H1 (cell line): ENCODE measurements around the gene FGFBP1. TPM values are rescaled to one million over a fixed set of nuclear protein-coding genes. Genes with fewer than 3 reads are reported as not detected.

Experiments
- CTCF ChIA-PET: fragments of 300-600 bp; sonication (Branson Sonifier 250); formaldehyde crosslinking; loops from one replicate; lab custom pipeline; 2021; ENCODE audit not compliant: partially characterized antibody; lab: Charles Lee
- POLR2A ChIA-PET: fragments of 300-600 bp; sonication (Branson Sonifier 250); formaldehyde crosslinking; loops from one replicate; lab custom pipeline; 2021; ENCODE audit warnings: inconsistent platforms; ENCODE audit not compliant: partially characterized antibody; lab: Charles Lee
- DNase-seq, 2 experiments: peaks; one replicate each; pipeline versions ENCODE4 v3.0.0 to v3.0.0-alpha.2; 2010 to 2022; ENCODE audit warnings: low spot score in 2 of 2, low read depth in 1 of 2, mixed read lengths in 1 of 2
- FAIRE-seq: peaks from 2 replicates; lab custom pipeline; 2011; peaks lifted over from hg19 to GRCh38; lab: Jason Lieb, UNC
- H2AFZ ChIP-seq: 2 replicates; pipeline ENCODE4 v1.8.1; 2012; ENCODE audit warnings: low read length, inconsistent platforms
- H2AK5ac ChIP-seq: 2 replicates; pipeline ENCODE4 v1.6.1; 2013; ENCODE audit warnings: low read depth, low read length
- H2BK120ac ChIP-seq: replicated peaks from 2 replicates; pipeline ENCODE3; 2013; ENCODE audit warnings: low read depth, low read length, inconsistent platforms
- H2BK12ac ChIP-seq: 2 replicates; pipeline ENCODE4 v1.6.1; 2013; ENCODE audit warnings: low read depth, low read length
- H2BK15ac ChIP-seq: 2 replicates; pipeline ENCODE4 v1.6.1; 2013; ENCODE audit warnings: low read length
- H2BK20ac ChIP-seq: 2 replicates; pipeline ENCODE4 v1.6.1; 2013; ENCODE audit warnings: low read length
- H2BK5ac ChIP-seq: 2 replicates; pipeline ENCODE4 v1.6.1; 2013; ENCODE audit warnings: low read depth, low read length
- H3K14ac ChIP-seq: 2 replicates; pipeline ENCODE4 v1.6.1; 2013; ENCODE audit warnings: inconsistent platforms; ENCODE audit not compliant: insufficient read length
- H3K18ac ChIP-seq: 2 replicates; pipeline ENCODE4 v1.6.1; 2013; ENCODE audit warnings: low read length; ENCODE audit errors: extremely low read depth
- H3K23ac ChIP-seq: 2 replicates; pipeline ENCODE4 v1.6.1; 2013; ENCODE audit warnings: inconsistent platforms; ENCODE audit not compliant: insufficient read length
- H3K23me2 ChIP-seq: 2 replicates; pipeline ENCODE4 v1.6.1; 2013; ENCODE audit warnings: low read depth, low read length
- H3K27ac ChIP-seq: 2 replicates; pipeline ENCODE4 v1.6.1; 2011; ENCODE audit warnings: low read depth, low read length, inconsistent platforms
- H3K27me3 ChIP-seq, 4 experiments: replicated peaks in 1 of 4; 1 replicate in 1 of 4; 2 replicates in 3 of 4; pipeline versions ENCODE4 v1.6.1 to v1.8.1; 2011 to 2013; ENCODE audit warnings: low read length in 3 of 4, mild to moderate bottlenecking in 3 of 4, inconsistent platforms in 2 of 4, mixed read lengths in 2 of 4, moderate library complexity in 1 of 4; ENCODE audit not compliant: control insufficient read depth in 3 of 4, insufficient read depth in 3 of 4; ENCODE audit errors: extremely low read depth in 1 of 4
- H3K36me3 ChIP-seq, 4 experiments: 2 replicates each; pipeline versions ENCODE4 v1.6.1 to v1.8.1; 2011 to 2013; ENCODE audit warnings: mild to moderate bottlenecking in 4 of 4, low read length in 3 of 4, moderate library complexity in 2 of 4, control low read depth in 1 of 4, inconsistent platforms in 1 of 4; ENCODE audit not compliant: insufficient read depth in 4 of 4, control insufficient read depth in 2 of 4
- H3K4ac ChIP-seq: replicated peaks from 2 replicates; pipeline ENCODE3; 2013; ENCODE audit warnings: low read length, low read depth, mixed read lengths, inconsistent platforms; ENCODE audit not compliant: insufficient read length
- H3K4me1 ChIP-seq, 4 experiments: replicated peaks in 1 of 4; 1 replicate in 1 of 4; 2 replicates in 3 of 4; pipeline versions ENCODE4 v1.6.1 to v1.8.1; 2011 to 2013; ENCODE audit warnings: low read length in 3 of 4, inconsistent platforms in 2 of 4, mixed read lengths in 1 of 4; ENCODE audit not compliant: insufficient read depth in 4 of 4, control insufficient read depth in 3 of 4
- H3K4me2 ChIP-seq, 2 experiments: 2 replicates each; pipeline versions ENCODE4 v1.6.1 to v1.8.1; 2011 to 2013; ENCODE audit warnings: low read depth in 2 of 2, low read length in 2 of 2, control low read depth in 1 of 2, inconsistent platforms in 1 of 2, mild to moderate bottlenecking in 1 of 2; ENCODE audit not compliant: insufficient read depth in 1 of 2
- H3K4me3 ChIP-seq, 4 experiments: fragments of 200-600, 300-600 bp in 1 of 4; sonication (generic), shearing (Covaris generic), sonication (Bioruptor Twin) in 1 of 4; 2 replicates each; pipeline versions ENCODE4 v1.5.1 to v1.8.1; 2011 to 2016; ENCODE audit warnings: low read length in 4 of 4, low read depth in 3 of 4, control low read depth in 2 of 4, inconsistent platforms in 2 of 4, mild to moderate bottlenecking in 2 of 4, mixed read lengths in 1 of 4, moderate library complexity in 1 of 4; ENCODE audit not compliant: insufficient read depth in 2 of 4; ENCODE audit errors: extremely low read depth in 1 of 4
- H3K56ac ChIP-seq: replicated peaks from 2 replicates; pipeline ENCODE3; 2013; ENCODE audit warnings: low read depth, mild to moderate bottlenecking, mixed read lengths, low read length, inconsistent platforms; ENCODE audit not compliant: insufficient read length
- H3K79me1 ChIP-seq: 2 replicates; pipeline ENCODE4 v1.6.1; 2013; ENCODE audit warnings: low read depth, low read length, control low read depth
- H3K79me2 ChIP-seq, 2 experiments: 2 replicates each; pipeline versions ENCODE4 v1.6.1 to v1.8.1; 2012 to 2013; ENCODE audit warnings: low read length in 2 of 2, mild to moderate bottlenecking in 2 of 2, inconsistent platforms in 1 of 2; ENCODE audit not compliant: insufficient read depth in 2 of 2, control insufficient read depth in 1 of 2
- H3K9ac ChIP-seq, 4 experiments: replicated peaks in 1 of 4; 1 replicate in 1 of 4; 2 replicates in 3 of 4; pipeline versions ENCODE4 v1.6.1 to v1.8.1; 2011 to 2013; ENCODE audit warnings: low read depth in 3 of 4, low read length in 3 of 4, control low read depth in 2 of 4, mild to moderate bottlenecking in 2 of 4, moderate library complexity in 2 of 4, inconsistent platforms in 1 of 4; ENCODE audit errors: extremely low read depth in 1 of 4
- H3K9me3 ChIP-seq, 2 experiments: 2 replicates each; pipeline versions ENCODE4 v1.6.1 to v1.8.1; 2012 to 2013; ENCODE audit warnings: mild to moderate bottlenecking in 2 of 2, moderate library complexity in 2 of 2, control low read depth in 1 of 2, inconsistent platforms in 1 of 2, low read depth in 1 of 2, low read length in 1 of 2, mixed read lengths in 1 of 2; ENCODE audit not compliant: insufficient read depth in 2 of 2
- H4K20me1 ChIP-seq, 2 experiments: replicated peaks in 1 of 2; 2 replicates each; pipeline versions ENCODE3 to v1.8.1; 2011 to 2013; ENCODE audit warnings: inconsistent platforms in 2 of 2, low read length in 2 of 2, mild to moderate bottlenecking in 1 of 2; ENCODE audit not compliant: insufficient read depth in 2 of 2, control insufficient read depth in 1 of 2
- H4K5ac ChIP-seq: 2 replicates; pipeline ENCODE4 v1.6.1; 2013; ENCODE audit warnings: low read length, low read depth, mixed read lengths, inconsistent platforms; ENCODE audit not compliant: insufficient read length
- H4K8ac ChIP-seq: 2 replicates; pipeline ENCODE4 v1.8.0; 2013; ENCODE audit warnings: mild to moderate bottlenecking, moderate library complexity, low read length, inconsistent platforms; ENCODE audit not compliant: insufficient read depth; ENCODE audit errors: extremely low read depth
- H4K91ac ChIP-seq: replicated peaks from 2 replicates; pipeline ENCODE3; 2013; ENCODE audit warnings: low read length, mixed read lengths, inconsistent platforms; ENCODE audit not compliant: insufficient read length
- CHD1 ChIP-seq: IDR thresholded peaks from 2 replicates; pipeline ENCODE4 v1.6.1; 2012; ENCODE audit warnings: low read depth, low read length, improper control_type of control experiment
- CHD2 ChIP-seq: IDR thresholded peaks from 2 replicates; pipeline ENCODE4 v1.6.1; 2012; ENCODE audit warnings: low read length, improper control_type of control experiment
- FOSL1 ChIP-seq: IDR thresholded peaks from 2 replicates; pipeline ENCODE4 v1.6.1; 2011; ENCODE audit warnings: mild to moderate bottlenecking, low read depth, low read length, moderate library complexity; ENCODE audit not compliant: insufficient read depth
- JUND ChIP-seq: IDR thresholded peaks from 2 replicates; pipeline ENCODE4 v1.6.1; 2011; ENCODE audit warnings: mild to moderate bottlenecking, improper control_type of control experiment, low read length
- NRF1 ChIP-seq: IDR thresholded peaks from 2 replicates; pipeline ENCODE4 v1.6.1; 2011; ENCODE audit warnings: mild to moderate bottlenecking, low read depth, low read length, improper control_type of control experiment
- POLR2AphosphoS5 ChIP-seq: IDR thresholded peaks from 2 replicates; pipeline ENCODE4 v1.6.1; 2011; ENCODE audit warnings: low read depth, low read length
- POU5F1 ChIP-seq: IDR thresholded peaks from 2 replicates; pipeline ENCODE4 v1.6.1; 2011; ENCODE audit warnings: low read depth, mild to moderate bottlenecking, low read length, moderate library complexity
- SIX5 ChIP-seq: IDR thresholded peaks from 2 replicates; pipeline ENCODE4 v1.6.1; 2011; ENCODE audit warnings: mild to moderate bottlenecking, low read depth, low read length
- SUZ12 ChIP-seq: fragments of 200-600 bp; sonication (generic); IDR thresholded peaks from 2 replicates; pipeline ENCODE4 v1.6.1; 2012; ENCODE audit warnings: mild to moderate bottlenecking, inconsistent platforms, low read length, moderate library complexity, mixed read lengths
- TAF7 ChIP-seq: optimal IDR thresholded peaks from 2 replicates; pipeline ENCODE3; 2011; ENCODE audit warnings: low read depth, mild to moderate bottlenecking, inconsistent platforms, low read length, moderate library complexity, borderline replicate concordance
- TEAD4 ChIP-seq: IDR thresholded peaks from 2 replicates; pipeline ENCODE4 v1.6.1; 2012; ENCODE audit warnings: low read depth, low read length, inconsistent platforms, mixed read lengths
- WGBS, 2 experiments: shearing (Covaris generic) in 1 of 2; methylation state at CpG; one replicate each; pipeline versions ENCODE4 v1.1.6 to v1.1.7; 2013 to 2015; ENCODE audit warnings: low lambda C conversion rate in 2 of 2, mixed read lengths in 2 of 2, inconsistent platforms in 1 of 2, low coverage in 1 of 2, missing lambda C conversion rate in 1 of 2; ENCODE audit not compliant: insufficient replicate concordance in 2 of 2, insufficient coverage in 1 of 2, insufficient read length in 1 of 2; ENCODE audit errors: extremely low coverage in 1 of 2, missing lambda C conversion rate in 1 of 2; 5-methylcytosine and 5-hydroxymethylcytosine counted together
- polyA plus RNA-seq, 7 experiments: library from polyadenylated mRNA; depleted of rRNA in 3 of 7; stranded (reverse) in 5 of 7; unstranded in 2 of 7; fragments of >200 nt in 5 of 7; fragments of 200-250 nt in 2 of 7; gene quantifications; 1 replicate in 5 of 7; 2 replicates in 1 of 7; 4 replicates in 1 of 7; pipeline versions ENCODE4 v1.2.1 to v1.2.3, GENCODE V29; 2011 to 2013; ENCODE audit warnings: missing spikeins in 2 of 7, mixed read lengths in 2 of 7
- total RNA-seq: library from RNA; stranded (reverse); fragmentation: NEBNext Ultra II Directional; extraction: Animal tissue kit (Norgen Biotek cat#: 25700); gene quantifications from 2 replicates; pipeline ENCODE4 v1.2.1, GENCODE V29; 2021
- TF ChIP-seq, protein P1 (sequence below), 3 experiments: IDR thresholded peaks; 1 replicate in 2 of 3; 2 replicates in 1 of 3; pipeline versions ENCODE4 v1.5.1 to v1.6.1; 2011; ENCODE audit warnings: low read length in 3 of 3, mild to moderate bottlenecking in 3 of 3, inconsistent platforms in 2 of 3, low read depth in 1 of 3, moderate library complexity in 1 of 3; ENCODE audit not compliant: insufficient read depth in 1 of 3; ENCODE audit errors: control extremely low read depth in 1 of 3

FGFBP1 gene
- total and polyA plus RNA-seq, 2 of the 8 experiments (the other 6 are each of a cell fraction or from before 2014, with no cell fraction given): 0.17 to 0.20 TPM

DNA sequence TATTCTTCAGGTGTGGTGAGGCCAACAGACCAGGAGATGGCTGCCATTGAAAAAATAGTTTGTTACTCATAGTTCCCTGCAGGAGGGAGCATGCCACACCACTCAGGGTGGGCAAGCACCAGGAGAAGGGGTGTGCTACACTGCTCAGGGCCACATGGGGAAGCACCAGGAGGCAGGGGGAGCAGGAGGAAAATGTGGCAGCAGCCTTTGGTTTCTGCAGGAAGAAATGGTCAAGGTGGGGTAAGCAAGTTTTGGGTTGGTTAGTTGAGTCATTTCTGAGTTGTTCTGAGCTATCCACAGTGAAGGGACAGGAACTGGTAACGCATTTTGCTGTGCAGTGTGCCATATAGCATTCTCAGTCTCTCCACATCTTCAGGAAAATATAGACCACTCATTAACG lies 23.8 kb downstream of the FGFBP1 start:
- no peak overlapping the region for H3K4me2 ChIP-seq
- TF ChIP-seq, protein P1, sequence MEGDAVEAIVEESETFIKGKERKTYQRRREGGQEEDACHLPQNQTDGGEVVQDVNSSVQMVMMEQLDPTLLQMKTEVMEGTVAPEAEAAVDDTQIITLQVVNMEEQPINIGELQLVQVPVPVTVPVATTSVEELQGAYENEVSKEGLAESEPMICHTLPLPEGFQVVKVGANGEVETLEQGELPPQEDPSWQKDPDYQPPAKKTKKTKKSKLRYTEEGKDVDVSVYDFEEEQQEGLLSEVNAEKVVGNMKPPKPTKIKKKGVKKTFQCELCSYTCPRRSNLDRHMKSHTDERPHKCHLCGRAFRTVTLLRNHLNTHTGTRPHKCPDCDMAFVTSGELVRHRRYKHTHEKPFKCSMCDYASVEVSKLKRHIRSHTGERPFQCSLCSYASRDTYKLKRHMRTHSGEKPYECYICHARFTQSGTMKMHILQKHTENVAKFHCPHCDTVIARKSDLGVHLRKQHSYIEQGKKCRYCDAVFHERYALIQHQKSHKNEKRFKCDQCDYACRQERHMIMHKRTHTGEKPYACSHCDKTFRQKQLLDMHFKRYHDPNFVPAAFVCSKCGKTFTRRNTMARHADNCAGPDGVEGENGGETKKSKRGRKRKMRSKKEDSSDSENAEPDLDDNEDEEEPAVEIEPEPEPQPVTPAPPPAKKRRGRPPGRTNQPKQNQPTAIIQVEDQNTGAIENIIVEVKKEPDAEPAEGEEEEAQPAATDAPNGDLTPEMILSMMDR (IDR thresholded peaks at IDR 0.05; ENCODE audit: control extremely low read depth in 1 of 3, insufficient read depth in 1 of 3, low read depth in 1 of 3, low read length in 3 of 3): no peak
- TF ChIP-seq TEAD4 (no peak), TAF7 (no peak), POLR2AphosphoS5 (no peak), JUND (no peak), FOSL1 (no peak), NRF1 (no peak), POU5F1 (no peak), CHD1 (no peak), SUZ12 (no peak), CHD2 (no peak), SIX5 (no peak)

More for the DNA sequence above, 23.8 kb downstream of the FGFBP1 start:
- no peak for FAIRE-seq
- Histone ChIP-seq H3K23ac (no peak overlapping the region), H3K79me2 (no peaks in the 10 kb centered on the region), H3K27ac (no peak overlapping the region), H2BK120ac (no peak overlapping the region), H4K20me1 (no peaks in the 10 kb centered on the region), H2BK5ac (no peak overlapping the region), H2AFZ (no peak overlapping the region), H3K9me3 (peaks cover 0 to 6% of the 10 kb centered on the region in 2 experiments; a peak in 1 of 4 replicates), H3K27me3 (no peaks in the 10 kb centered on the region; a peak in 1 of 7 replicates), H2AK5ac (no peak overlapping the region), H2BK20ac (no peak overlapping the region), H2BK12ac (no peak overlapping the region), H3K4ac (no peak overlapping the region), H4K5ac (no peak overlapping the region), H4K91ac (no peak overlapping the region), H4K8ac (no peak overlapping the region), H3K23me2 (no peaks in the 10 kb centered on the region), H3K56ac (no peak overlapping the region), H3K4me3 (no peak overlapping the region), H3K14ac (no peak overlapping the region), H3K9ac (no peak overlapping the region), H3K36me3 (no peaks in the 10 kb centered on the region), H3K4me1 (no peaks in the 10 kb centered on the region), H3K79me1 (no peaks in the 10 kb centered on the region), H2BK15ac (no peak overlapping the region), H3K18ac (no peak overlapping the region)
- POLR2A ChIA-PET: no interaction called here
- CTCF ChIA-PET: no interaction called here
- no peak for DNase-seq
- 92% methylated on average over 2 of the region's 2 CpGs; no CpG with 5 or more reads in 1 of the 2 experiments for WGBS, 2 experiments
